Measurements from ENCODE around the gene EFHD2.

DNA sequence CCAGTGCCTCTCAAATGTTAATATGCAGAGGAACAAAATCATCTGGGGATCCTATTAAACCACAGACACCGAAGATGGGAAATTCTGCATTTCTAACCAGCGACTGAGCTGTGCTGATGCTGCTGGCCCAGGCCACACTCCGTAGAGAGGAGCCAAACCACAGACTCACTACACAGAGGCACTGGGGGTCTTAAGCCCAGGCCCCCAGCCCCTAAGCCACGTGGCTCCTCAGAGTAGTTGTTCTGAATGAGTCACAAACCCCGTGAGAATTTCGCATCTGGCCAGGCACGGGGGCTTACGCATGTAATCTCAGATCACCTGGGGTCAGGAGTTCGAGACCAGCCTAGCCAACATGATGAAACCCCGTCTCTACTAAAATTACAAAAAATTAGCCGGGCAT is 44.0 kb downstream of the EFHD2 start:
- TF ChIP-seq POLR2A (IDR thresholded peaks at IDR 0.05; ENCODE audit: low read length) (no peak), GATA1 (IDR thresholded peaks at IDR 0.05; ENCODE audit: low read depth, low read length) (no peak)

Measured in erythroblast (primary cell).